NT2/D1 (cell line): ENCODE data around the gene TLNRD1.

Experiments
- DNase-seq: peaks from one replicate; pipeline ENCODE4 v3.0.0-alpha.2; 2011; ENCODE audit warnings: low read depth, low spot score
- H3K27me3 ChIP-seq: 2 replicates; pipeline ENCODE4 v1.6.0; 2011; ENCODE audit warnings: mild to moderate bottlenecking; ENCODE audit not compliant: insufficient read length, insufficient read depth
- H3K36me3 ChIP-seq: 2 replicates; pipeline ENCODE4 v1.6.1; 2011; ENCODE audit warnings: mild to moderate bottlenecking, low read length, mixed read lengths; ENCODE audit not compliant: insufficient read depth, insufficient read length
- H3K4me1 ChIP-seq: 2 replicates; pipeline ENCODE4 v1.5.1; 2011; ENCODE audit not compliant: insufficient read depth, insufficient read length
- H3K4me3 ChIP-seq: 2 replicates; pipeline ENCODE4 v1.5.1; 2011; ENCODE audit warnings: low read depth; ENCODE audit not compliant: insufficient read length
- H3K9ac ChIP-seq: 2 replicates; pipeline ENCODE4 v1.6.0; 2011; ENCODE audit warnings: low read depth; ENCODE audit not compliant: insufficient read length
- H3K9me3 ChIP-seq: 2 replicates; pipeline ENCODE4 v1.5.1; 2011; ENCODE audit warnings: mild to moderate bottlenecking, low read length; ENCODE audit not compliant: insufficient read depth
- SUZ12 ChIP-seq: IDR thresholded peaks from 2 replicates; pipeline ENCODE4 v1.6.1; 2011; ENCODE audit not compliant: insufficient read length, insufficient read depth; ENCODE audit errors: extremely low read depth
- YY1 ChIP-seq: IDR thresholded peaks from 2 replicates; pipeline ENCODE4 v1.6.1; 2011; ENCODE audit not compliant: insufficient read length, insufficient read depth
- ZNF274 ChIP-seq: IDR thresholded peaks from 2 replicates; pipeline ENCODE4 v1.6.1; 2011; ENCODE audit warnings: mild to moderate bottlenecking, low read depth, low read length

TLNRD1 gene

GRCh38 chr15:81040757-81041156 is 40.0 kb downstream of the TLNRD1 start:
- Histone ChIP-seq H3K36me3 (no peaks in the 10 kb centered on the region), H3K4me3 (no peak overlapping the region), H3K9me3 (no peaks in the 10 kb centered on the region), H3K27me3 (no peaks in the 10 kb centered on the region), H3K4me1 (no peaks in the 10 kb centered on the region), H3K9ac (no peak overlapping the region)
- no peak for DNase-seq
- no peak for TF ChIP-seq ZNF274
- TF ChIP-seq YY1, result no peak
- TF ChIP-seq SUZ12, result no peak

- H3K27me3 ChIP-seq, result no peaks in the 10 kb centered on the region
- no peak for TF ChIP-seq SUZ12
- H3K4me3 ChIP-seq, result no peak overlapping the region
- DNase-seq, result no peak
- no peaks in the 10 kb centered on the region for H3K9me3 ChIP-seq
- no peak overlapping the region for H3K9ac ChIP-seq
- H3K36me3 ChIP-seq, result no peaks in the 10 kb centered on the region
- no peaks in the 10 kb centered on the region for H3K4me1 ChIP-seq
Observed at GRCh38 chr15:81043281-81043934, 42.7 kb downstream of the TLNRD1 start.

- DNase-seq, result no peak
- TF ChIP-seq SUZ12 (no peak), ZNF274 (no peak), YY1 (no peak)
- no peak overlapping the region for H3K9ac ChIP-seq
Observed at GRCh38 chr15:81043935-81044575, 43.3 kb downstream of the TLNRD1 start.

GRCh38 chr15:81046290-81046689 is 45.6 kb downstream of the TLNRD1 start:
- no peaks in the 10 kb centered on the region for H3K36me3 ChIP-seq
- H3K9ac ChIP-seq, result no peak overlapping the region
- no peaks in the 10 kb centered on the region for H3K9me3 ChIP-seq
- DNase-seq, result no peak
- no peaks in the 10 kb centered on the region for H3K27me3 ChIP-seq
- H3K4me3 ChIP-seq, result no peak overlapping the region
- no peak for TF ChIP-seq ZNF274
- no peak for TF ChIP-seq SUZ12
- TF ChIP-seq YY1, result no peak
- H3K4me1 ChIP-seq, result no peaks in the 10 kb centered on the region

More at GRCh38 chr15:81043935-81044575, 43.3 kb downstream of the TLNRD1 start:
- no peak overlapping the region for H3K4me3 ChIP-seq
- no peaks in the 10 kb centered on the region for H3K9me3 ChIP-seq
- H3K27me3 ChIP-seq, result no peaks in the 10 kb centered on the region
- H3K4me1 ChIP-seq, result no peaks in the 10 kb centered on the region
- no peaks in the 10 kb centered on the region for H3K36me3 ChIP-seq

GRCh38 chr15:81047928-81048327 is 47.2 kb downstream of the TLNRD1 start:
- Histone ChIP-seq H3K9me3 (no peaks in the 10 kb centered on the region), H3K9ac (no peak overlapping the region), H3K36me3 (no peaks in the 10 kb centered on the region), H3K4me3 (no peak overlapping the region), H3K4me1 (no peaks in the 10 kb centered on the region), H3K27me3 (no peaks in the 10 kb centered on the region)
- DNase-seq, result no peak
- TF ChIP-seq SUZ12 (no peak), ZNF274 (no peak), YY1 (no peak)

- H3K9ac ChIP-seq, result no peak overlapping the region
- no peak for DNase-seq
- no peaks in the 10 kb centered on the region for H3K9me3 ChIP-seq
- H3K4me1 ChIP-seq, result no peaks in the 10 kb centered on the region
- no peak for TF ChIP-seq SUZ12
- TF ChIP-seq YY1, result no peak
- TF ChIP-seq ZNF274, result no peak
- H3K36me3 ChIP-seq, result no peaks in the 10 kb centered on the region
- H3K4me3 ChIP-seq, result no peak overlapping the region
- H3K27me3 ChIP-seq, result no peaks in the 10 kb centered on the region
Observed at GRCh38 chr15:81049835-81050234, 49.1 kb downstream of the TLNRD1 start.

- DNase-seq, result no peak
- no peak overlapping the region for H3K9ac ChIP-seq
- H3K4me3 ChIP-seq, result no peak overlapping the region
- H3K4me1 ChIP-seq, result no peaks in the 10 kb centered on the region
- H3K9me3 ChIP-seq, result no peaks in the 10 kb centered on the region
- no peaks in the 10 kb centered on the region for H3K27me3 ChIP-seq
- TF ChIP-seq SUZ12 (no peak), ZNF274 (no peak), YY1 (no peak)
- no peaks in the 10 kb centered on the region for H3K36me3 ChIP-seq
Observed at GRCh38 chr15:81050259-81050658, 49.5 kb downstream of the TLNRD1 start.
